Transverse colon (tissue), 3 donors: ENCODE data around the gene AS3MT.

Source experiments
- EP300 ChIP-seq: sonication (generic); formaldehyde crosslinking; IDR thresholded peaks from one replicate; pipeline ENCODE4 v1.6.1; 2017; ENCODE audit warnings: antibody characterized with exemption, low read depth
- POLR2A ChIP-seq: fragments of 450-650 bp; IDR thresholded peaks from one replicate; pipeline ENCODE4 v1.6.1; 2016; ENCODE audit warnings: antibody characterized with exemption, mild to moderate bottlenecking, moderate library complexity
- TF ChIP-seq, protein P1 (sequence below), 5 experiments: fragments of 200-600 bp in 3 of 5; fragments of 450-650 bp in 2 of 5; sonication (generic) in 3 of 5; IDR thresholded peaks; 1 replicate in 2 of 5; 2 replicates in 3 of 5; pipeline ENCODE4 v1.5.1; 2016 to 2017; ENCODE audit warnings: antibody characterized with exemption in 5 of 5, inconsistent platforms in 3 of 5, mild to moderate bottlenecking in 2 of 5, moderate library complexity in 1 of 5

GRCh38 chr10:102856758-102857424 lies 12.4 kb upstream of the AS3MT start:
- TF ChIP-seq, protein P1, sequence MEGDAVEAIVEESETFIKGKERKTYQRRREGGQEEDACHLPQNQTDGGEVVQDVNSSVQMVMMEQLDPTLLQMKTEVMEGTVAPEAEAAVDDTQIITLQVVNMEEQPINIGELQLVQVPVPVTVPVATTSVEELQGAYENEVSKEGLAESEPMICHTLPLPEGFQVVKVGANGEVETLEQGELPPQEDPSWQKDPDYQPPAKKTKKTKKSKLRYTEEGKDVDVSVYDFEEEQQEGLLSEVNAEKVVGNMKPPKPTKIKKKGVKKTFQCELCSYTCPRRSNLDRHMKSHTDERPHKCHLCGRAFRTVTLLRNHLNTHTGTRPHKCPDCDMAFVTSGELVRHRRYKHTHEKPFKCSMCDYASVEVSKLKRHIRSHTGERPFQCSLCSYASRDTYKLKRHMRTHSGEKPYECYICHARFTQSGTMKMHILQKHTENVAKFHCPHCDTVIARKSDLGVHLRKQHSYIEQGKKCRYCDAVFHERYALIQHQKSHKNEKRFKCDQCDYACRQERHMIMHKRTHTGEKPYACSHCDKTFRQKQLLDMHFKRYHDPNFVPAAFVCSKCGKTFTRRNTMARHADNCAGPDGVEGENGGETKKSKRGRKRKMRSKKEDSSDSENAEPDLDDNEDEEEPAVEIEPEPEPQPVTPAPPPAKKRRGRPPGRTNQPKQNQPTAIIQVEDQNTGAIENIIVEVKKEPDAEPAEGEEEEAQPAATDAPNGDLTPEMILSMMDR (IDR thresholded peaks at IDR 0.05) = no peak
- TF ChIP-seq POLR2A = no peak
- TF ChIP-seq EP300 = no peak
